Measurements from ENCODE around the gene SIRT1. TPM values are rescaled to one million over a fixed set of nuclear protein-coding genes. Genes with fewer than 3 reads are reported as not detected.

SIRT1 gene
- total and polyA plus RNA-seq, 9 of the 15 experiments (the other 6 are each of a cell fraction or from before 2014, with no cell fraction given) = 7.8 to 25.8 (median 19.1) TPM

- 0 out of 6 replicates have a peak, but pooled peaks of 1 of the 3 experiments have one; percentile 20 for TF ChIP-seq ZBTB11 (CRISPR knock-in tag; IDR thresholded peaks at IDR 0.05)
Observed at GRCh38 chr10:67851186-67851585, 33.3 kb upstream of the SIRT1 start (continued).

- Histone ChIP-seq H2AFZ (ENCODE audit: low read depth, low read length) (no peak overlapping the region), H3K4me1 (replicated peaks in 1 of 2; ENCODE audit: control insufficient read depth in 2 of 2, insufficient read depth in 2 of 2, low read length in 2 of 2) (peaks cover 7 to 8% of the 10 kb centered on the region in 2 experiments; a peak in 4 of 5 replicates), H3K27me3 (ENCODE audit: control insufficient read depth in 2 of 2, insufficient read depth in 2 of 2, low read length in 2 of 2) (no peaks in the 10 kb centered on the region), H3K9me1 (ENCODE audit: control insufficient read depth, insufficient read depth, low read length) (no peaks in the 10 kb centered on the region), H3K9me3 (replicated peaks; ENCODE audit: control insufficient read depth, insufficient read depth, low read depth, low read length) (no peaks in the 10 kb centered on the region), H3K9ac (ENCODE audit: insufficient read depth in 1 of 2, low read depth in 2 of 2, low read length in 2 of 2) (no peak overlapping the region), H4K20me1 (replicated peaks; ENCODE audit: control insufficient read depth, insufficient read depth, low read length) (no peaks in the 10 kb centered on the region), H3K4me2 (ENCODE audit: insufficient read depth, low read length) (no peak overlapping the region), H3K79me2 (ENCODE audit: control insufficient read depth, insufficient read depth, low read length) (peaks cover 7% of the 10 kb centered on the region; the same call in 2 of the 3 replicates), H3K27ac (ENCODE audit: extremely low read depth, low read depth, low read length) (no peak overlapping the region), H3K4me3 (no peak overlapping the region), H3K36me3 (ENCODE audit: control insufficient read depth, insufficient read depth, low read length) (no peaks in the 10 kb centered on the region; the same call in 2 of the 3 replicates)
- TF ChIP-seq KLF10 (CRISPR knock-in tag; IDR thresholded peaks at IDR 0.05) (no peak), TCF15 (CRISPR knock-in tag; IDR thresholded peaks at IDR 0.05) (no peak), C11orf30 (IDR thresholded peaks at IDR 0.05; ENCODE audit: low read depth) (peak; percentile 42; the same call in 1 of the 2 replicates), ZNF316 (IDR thresholded peaks at IDR 0.05) (peak; percentile 38; the same call in 1 of the 2 replicates)
- no TSS peak for BruUV-seq (replicated peaks)
- in situ Hi-C loops (cut with MboI) = loop anchor here (10.0 kb wide), 1 partner anchor 452 kb away; no protein-coding TSS in a partner anchor
- DNase-seq (ENCODE audit: extremely low read depth in 1 of 4, low spot score in 3 of 4) = no peak
- POLR2A ChIA-PET = interaction anchor here (1.1 to 1.3 kb wide), 2 partner anchors 13 to 15 kb away, joined by 3 to 4 read pairs; partner anchors contain the start of gene DNAJC12
- no peak for ATAC-seq
- intact Hi-C loops (cut with micrococcal nuclease) = no loop called here
- CTCF ChIA-PET (ENCODE audit: low intra/inter-chr PET ratio) = interaction anchor here (0.7 kb wide), 1 partner anchor 450 kb away, joined by 3 read pairs; no protein-coding TSS in a partner anchor
- FAIRE-seq = no peak
- WGBS (ENCODE audit: insufficient coverage, low coverage, missing lambda C conversion rate) = 57% methylated on average over 5 of the region's 5 CpGs
Observed at GRCh38 chr10:67852761-67853160, 31.7 kb upstream of the SIRT1 start.

Data from K562 (cell line).